Glomerular endothelial cell (primary cell): ENCODE measurements around the gene NCDN. TPM values are rescaled to one million over a fixed set of nuclear protein-coding genes. Genes with fewer than 3 reads are reported as not detected.

Experiments used
- DNase-seq: peaks from one replicate; pipeline ENCODE4 v3.0.0-alpha.2; 2011; ENCODE audit warnings: low read depth, low spot score; ENCODE audit errors: extremely low read depth
- total RNA-seq: library from RNA; depleted of rRNA; stranded (reverse); fragments of >200 nt; gene quantifications from 2 replicates; pipeline ENCODE4 v1.2.3, GENCODE V29; 2015

The NCDN gene, protein sequence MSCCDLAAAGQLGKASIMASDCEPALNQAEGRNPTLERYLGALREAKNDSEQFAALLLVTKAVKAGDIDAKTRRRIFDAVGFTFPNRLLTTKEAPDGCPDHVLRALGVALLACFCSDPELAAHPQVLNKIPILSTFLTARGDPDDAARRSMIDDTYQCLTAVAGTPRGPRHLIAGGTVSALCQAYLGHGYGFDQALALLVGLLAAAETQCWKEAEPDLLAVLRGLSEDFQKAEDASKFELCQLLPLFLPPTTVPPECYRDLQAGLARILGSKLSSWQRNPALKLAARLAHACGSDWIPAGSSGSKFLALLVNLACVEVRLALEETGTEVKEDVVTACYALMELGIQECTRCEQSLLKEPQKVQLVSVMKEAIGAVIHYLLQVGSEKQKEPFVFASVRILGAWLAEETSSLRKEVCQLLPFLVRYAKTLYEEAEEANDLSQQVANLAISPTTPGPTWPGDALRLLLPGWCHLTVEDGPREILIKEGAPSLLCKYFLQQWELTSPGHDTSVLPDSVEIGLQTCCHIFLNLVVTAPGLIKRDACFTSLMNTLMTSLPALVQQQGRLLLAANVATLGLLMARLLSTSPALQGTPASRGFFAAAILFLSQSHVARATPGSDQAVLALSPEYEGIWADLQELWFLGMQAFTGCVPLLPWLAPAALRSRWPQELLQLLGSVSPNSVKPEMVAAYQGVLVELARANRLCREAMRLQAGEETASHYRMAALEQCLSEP
- total RNA-seq = 23.4 and 28.5 TPM in 2 replicates

DNA sequence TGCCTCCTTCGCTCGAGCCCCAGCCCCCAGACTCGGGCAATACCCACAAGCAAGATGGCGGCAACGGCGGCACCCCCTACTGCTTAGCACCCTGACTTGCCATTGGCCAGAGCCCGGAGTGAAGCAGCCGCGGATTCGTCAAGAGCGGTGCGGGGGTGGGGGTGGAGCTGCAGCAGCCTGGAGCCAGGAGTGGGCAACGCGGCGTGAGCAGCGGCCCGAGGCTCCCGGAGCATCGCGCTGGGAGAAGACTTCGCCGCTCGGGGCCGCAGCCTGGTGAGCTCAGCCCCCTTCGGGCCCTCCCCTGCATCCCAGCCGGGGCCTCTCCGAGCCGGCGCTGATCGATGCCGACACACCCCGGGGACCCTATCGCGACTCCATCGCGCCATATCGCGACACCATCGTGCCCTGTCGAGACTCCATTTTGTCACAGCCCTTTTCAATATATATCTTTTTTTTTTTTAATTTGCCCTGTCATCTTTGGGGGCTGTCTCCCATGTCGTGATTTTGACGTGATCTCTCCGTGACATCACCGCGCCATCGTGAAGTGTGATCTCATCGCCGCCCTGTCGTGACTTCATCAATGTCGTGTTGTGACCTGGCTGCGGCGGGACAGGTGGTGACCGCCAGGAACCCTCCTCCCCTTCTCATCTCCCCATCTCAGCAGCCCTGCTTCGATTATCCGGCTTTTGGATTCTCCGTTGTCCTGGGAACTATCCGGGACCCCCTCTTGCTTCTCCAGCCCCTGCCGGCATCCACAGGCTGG is at the start of gene NCDN:
Gene NCDN (plus strand): TSS at position 189 of the 763 bp plus-strand sequence. CDS start 392 bp downstream, at position 581.
- peak; percentile 56 for DNase-seq

DNA sequence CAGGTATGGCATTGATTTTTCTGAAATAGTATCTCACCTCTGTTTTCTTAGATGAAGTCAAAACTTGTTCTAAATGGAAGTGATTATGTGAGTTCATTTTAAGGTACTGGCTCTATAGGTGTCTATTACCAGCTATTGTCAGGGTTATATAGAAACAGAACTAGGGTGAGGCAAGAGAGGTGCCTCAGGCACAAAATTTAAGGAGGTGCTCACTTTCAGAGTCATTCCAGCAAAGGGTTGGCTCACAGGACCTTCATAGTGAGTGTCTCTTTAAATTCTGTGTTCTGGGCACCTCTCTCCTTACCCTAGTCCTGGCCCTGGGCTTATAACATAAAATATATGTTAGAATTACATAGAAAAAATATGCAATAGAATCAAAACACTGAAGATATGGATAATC is 49.7 kb upstream of the NCDN start:
- no peak for DNase-seq

DNA sequence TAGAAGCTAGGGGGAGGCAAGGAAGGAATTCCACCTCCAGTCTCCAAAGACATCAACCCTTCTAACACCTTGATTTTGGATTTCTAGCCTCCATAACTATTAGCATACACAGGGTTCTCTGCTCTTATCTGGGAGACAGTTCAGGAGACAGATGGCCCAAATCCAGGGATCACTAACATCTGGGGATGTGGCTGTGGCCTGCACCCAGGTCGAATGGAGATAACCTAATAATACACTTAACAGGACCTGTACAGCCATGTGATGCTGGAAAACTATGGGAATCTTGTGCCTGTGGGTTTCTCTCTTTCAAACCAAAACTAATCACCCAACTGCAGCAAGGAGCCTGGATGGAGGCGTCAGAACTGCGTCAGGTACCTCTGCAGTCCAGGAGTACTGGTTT is 48.0 kb upstream of the NCDN start:
- DNase-seq = no peak

DNA sequence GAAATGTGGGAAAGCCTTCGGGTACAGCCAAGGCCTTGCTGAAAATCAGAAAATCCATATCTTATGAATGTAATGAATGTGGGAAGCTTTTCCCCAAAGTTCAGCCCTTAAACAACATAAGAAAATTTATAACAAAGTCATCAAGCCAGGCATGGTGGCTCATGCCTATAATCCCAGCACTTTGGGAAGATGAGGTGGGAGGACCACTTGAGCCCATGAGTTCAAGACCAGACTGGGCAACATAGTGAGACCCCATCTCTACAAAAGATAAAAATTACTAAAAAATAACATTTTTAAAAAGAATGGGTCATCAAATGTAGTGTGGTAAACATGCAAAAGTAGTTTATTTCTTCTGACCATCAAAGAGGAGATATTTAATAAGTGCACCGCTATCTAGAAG is 46.3 kb upstream of the NCDN start:
- no peak for DNase-seq

DNA sequence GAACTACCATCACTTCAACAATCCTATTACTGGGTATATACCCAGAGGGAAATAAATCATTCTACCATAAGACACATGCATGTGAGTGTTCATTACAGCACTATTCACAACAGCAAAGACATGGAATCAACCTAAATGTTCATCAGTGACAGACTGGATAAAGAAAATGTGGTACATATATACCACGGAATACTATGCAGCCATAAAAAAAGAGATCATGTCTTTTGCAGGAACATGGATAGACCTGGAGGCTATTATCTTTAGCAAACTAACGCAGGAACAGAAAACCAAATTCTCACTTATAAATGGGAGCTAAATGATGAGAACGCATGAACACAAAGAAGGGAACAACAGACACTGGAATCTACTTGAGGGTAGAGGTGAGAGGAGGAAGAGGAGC is 39.4 kb upstream of the NCDN start:
- DNase-seq = no peak

DNA sequence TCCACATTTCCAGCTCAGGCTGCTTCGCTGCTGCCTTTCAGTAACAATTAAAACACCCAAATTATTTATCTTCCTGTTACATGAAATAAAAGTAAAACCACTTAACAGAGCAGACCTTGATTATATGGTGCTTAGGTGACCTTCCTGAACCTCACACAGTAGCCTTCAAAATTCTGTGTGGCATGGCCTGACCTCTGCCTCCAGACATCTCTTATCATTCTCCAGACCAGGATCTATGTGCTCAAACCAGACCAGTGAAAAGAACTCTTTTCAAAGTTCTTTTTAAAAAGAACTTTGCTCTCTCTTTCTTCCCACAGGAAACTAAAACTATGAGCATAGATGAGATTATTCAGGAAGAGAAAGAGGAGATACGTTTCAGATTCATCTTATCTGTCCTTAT is 38.2 kb upstream of the NCDN start:
- DNase-seq = no peak

DNA sequence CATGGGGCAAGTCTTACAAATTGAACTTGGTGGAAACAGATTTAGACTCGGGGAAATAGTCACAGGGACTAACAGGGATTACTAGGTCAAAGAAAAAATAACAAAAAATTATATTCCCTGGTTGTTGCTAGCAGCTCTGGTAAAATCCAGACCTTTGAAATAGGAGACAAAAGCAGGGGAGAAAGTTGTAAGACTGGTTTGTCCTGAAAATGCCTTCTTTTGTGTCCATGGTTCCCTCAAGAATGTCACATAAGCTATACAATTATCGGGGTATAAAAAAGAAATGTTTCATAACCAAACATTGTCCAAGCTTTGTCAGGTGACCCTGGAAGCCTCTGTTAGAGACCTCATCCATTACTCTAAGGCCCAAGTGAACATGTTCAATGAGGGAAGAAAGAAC is 33.5 kb upstream of the NCDN start:
- no peak for DNase-seq

DNA sequence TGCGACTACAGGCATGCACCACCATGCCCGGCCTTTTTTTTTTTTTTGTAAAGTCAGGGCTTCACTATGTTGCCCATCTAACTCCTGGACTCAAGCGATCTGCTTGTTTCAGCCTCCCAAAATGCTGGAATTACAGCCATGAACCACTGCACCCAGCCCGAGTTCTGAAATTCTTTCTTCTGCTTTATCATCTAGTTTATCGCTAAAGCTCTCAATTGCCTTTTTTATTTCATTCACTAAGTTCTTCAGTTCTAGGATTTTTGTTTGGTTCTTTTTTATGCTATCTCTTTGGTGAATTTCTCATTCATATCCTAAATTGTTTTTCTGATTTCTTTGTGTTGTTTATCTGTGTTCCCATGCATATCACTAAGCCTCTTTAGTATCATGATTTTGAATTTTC is 27.4 kb upstream of the NCDN start:
- DNase-seq = no peak

DNA sequence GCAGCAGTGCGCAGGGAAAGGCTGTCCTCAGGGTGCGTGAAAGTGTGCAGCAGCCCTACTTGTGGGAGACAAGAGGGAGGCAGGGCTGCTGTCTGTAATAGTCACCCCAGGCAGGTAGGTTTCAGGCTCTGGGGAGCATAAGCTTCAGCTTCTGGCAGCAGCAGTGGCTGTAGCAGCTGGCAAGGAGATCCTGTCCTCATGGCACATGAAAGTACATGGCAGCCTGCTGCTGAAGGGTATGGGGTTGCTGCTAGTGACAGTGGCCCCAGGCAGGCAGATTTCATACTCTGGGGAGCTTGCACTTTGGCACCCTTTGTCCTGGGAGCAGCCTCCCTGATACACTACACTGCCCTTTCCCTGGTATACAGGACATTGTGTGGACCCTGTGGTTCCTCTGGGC is 26.7 kb upstream of the NCDN start:
- no peak for DNase-seq

DNA sequence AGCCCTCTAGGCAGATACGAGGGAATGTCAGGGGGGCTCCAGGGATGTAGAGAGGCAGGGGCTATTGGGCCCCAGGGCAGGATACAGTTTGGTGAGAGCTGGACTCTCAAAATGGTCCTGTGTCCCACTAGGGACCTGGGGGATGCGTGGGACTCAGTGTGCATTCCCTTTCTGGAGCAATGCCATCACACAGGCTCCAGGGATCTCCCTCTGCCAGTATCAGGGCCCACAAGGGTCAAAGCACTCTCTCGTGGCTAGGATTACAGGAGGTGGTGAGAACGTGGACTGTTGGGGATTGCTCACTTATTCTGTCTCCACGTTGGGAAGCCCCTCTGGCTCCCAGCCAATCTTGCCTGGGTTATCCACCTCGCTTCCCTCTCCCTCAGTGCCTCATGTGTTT is 26.2 kb upstream of the NCDN start:
- DNase-seq = no peak

DNA sequence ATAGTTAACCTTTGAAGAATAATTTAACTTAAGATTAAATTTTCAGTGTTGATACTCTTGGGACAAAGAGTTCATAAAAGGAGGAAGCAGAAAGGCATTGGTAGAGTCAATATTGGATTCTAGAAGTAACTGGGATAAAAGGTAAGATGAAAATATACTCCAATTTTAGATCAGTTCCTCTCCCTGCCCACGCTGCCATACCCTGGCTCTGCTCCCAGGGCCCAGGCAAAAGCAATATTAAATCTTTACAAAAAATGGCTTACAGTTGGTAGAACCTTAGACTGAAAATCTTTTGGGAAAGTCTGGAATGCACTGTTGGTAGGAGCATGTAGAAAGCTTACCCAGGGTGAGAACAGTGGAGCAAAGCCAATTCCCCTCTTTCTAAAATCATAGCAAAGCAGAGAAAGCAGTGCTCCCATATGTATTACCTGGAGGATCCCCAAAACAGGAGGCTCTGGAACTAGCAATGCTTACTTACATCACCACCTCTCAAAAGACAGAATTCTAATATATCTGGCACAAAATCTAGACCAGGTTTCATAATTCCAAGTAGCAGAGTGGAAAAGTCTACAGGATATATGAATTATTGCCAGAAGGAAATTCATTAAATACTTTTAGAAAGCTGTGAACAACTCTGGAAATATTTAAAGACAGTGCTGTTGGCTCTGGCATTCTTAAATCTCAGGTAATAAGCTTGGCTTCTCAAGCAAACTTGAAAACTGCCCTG is 24.9 kb upstream of the NCDN start:
- no peak for DNase-seq

DNA sequence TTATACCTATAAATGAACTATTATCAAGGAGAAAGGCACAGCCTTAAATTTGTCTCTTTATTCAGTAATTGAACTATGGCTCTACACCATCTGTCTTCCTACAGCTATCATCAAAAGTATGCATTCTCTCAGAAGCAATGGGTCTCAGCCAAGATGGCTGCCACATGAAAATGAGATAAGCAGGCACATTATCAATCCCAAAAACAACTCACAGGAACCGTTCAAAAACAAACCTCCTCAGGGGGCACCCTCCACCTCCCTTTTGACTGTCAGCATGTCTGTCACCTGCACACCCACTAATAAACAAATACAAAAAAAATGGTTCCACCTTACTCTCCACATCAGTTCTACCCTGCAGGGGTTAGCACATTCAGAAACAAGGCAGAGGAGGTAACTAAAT is 24.0 kb upstream of the NCDN start:
- no peak for DNase-seq

DNA sequence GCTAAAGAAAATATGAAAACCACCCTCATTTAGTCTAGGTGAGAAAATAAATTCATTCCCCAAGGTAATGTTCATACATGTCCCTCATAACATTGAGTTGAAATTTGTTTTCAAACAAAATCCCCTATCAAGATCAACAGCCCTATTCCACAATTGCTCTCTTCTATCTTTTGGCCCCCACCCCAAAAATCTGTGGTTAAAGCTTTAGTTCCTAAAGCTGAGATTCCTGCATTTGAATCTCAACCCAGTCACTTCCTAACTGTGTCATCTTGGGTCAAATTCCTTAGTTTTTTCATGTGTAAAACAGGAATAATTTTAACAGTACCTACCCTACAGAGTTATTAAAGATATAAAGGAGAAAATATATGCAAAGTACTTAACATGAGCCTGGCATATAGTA is 22.4 kb upstream of the NCDN start:
- no peak for DNase-seq

DNA sequence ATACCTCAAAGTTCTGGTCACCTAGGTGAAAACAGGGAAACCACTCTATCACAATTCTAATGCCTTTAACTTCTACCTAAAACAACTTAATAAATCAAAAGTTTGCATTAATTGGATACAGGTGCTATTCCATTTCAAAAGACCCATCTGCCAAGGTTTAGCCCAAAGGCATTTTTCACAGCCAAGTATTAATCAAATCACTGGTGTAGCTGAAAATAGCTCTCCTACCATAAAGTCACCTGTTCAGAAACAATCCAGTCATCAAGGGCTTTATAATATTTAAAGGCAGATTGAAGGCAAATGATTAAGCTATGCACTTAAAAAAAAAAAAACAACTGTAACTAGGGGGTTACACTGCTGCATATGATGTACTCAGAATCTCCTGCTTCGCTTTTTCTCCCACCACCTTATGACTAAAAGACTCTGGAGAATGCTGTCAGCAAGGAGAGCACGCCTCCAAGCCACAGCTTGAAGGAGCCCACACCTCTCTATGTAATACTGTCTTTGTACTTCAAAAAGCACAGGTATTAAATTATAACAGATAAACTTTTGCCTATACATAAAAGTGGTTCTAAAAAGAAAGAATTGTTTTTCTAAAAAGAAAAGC is 20.9 kb upstream of the NCDN start:
- no peak for DNase-seq

DNA sequence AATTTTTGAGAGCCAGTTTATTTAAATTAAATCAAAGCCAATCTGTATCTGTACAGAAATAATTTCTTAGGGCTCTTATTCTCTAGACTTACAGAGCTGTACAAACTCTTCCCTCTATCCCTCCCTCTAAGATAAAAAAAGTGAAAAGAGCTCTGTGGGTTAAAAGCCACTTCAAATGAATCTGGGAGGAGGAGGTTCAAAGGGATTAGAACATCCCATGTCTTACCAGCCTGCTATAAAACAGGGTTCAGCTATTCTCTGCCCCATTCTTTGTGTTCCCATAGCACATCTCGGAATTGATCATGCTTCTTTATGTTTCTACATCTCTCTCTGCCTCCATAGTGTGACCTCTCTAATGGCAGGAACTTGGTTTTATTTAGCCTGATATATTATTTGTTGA is 19.8 kb upstream of the NCDN start:
- no peak for DNase-seq

DNA sequence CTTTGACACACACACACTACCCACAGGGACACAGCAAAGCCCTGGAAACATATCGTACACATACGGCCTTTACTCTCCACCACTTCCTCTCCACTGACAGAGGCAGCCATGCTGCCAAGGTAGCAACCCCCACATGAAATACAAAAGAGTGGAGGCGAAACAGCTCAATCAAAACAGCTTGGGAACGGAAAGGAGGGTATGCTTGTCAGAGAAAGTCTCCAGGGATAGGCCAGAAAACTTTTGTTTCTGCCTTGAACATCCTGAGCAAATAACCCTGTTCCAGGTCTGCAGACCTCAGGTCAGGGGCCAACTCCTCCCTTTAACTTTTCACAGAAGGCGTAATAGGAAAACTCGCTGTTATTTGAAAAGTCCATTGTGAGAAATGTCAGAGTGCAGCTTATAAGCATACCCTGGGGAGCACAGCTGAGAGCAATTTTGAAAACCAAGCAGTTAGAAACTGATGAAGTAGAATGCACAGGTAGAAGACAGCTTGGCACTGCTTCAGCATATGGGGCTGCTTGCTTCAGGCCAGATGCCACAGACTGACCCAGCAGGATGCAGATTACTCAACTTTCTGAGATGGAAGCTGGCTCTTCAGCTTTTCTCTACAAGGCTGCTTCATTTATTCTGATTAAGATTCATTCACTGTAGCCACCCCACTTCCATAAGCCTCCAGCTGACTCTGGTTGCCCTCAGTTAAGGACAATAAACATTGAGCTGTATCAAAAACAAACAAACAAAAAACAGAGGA is 18.4 kb upstream of the NCDN start:
- no peak for DNase-seq

DNA sequence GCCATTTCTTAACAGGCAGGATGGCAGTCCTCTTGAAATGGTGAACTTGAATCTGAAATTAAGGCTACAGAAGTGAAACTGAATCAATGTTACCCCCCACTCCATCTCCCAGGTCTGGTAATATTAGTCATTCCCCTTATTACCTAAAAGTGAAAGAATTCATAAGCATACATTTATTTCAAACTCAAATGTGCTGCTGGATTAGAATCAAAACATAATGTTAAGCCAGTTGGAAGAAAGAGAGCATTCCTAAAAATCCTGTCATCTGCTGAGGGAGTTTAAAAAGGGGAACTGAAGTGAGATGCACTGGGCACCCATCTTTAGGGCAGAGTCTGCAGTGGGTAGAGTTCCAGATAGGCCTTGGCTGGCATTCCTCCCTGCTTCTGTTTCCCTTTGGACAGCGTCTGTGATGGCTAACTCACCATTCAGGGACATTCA is 17.8 kb upstream of the NCDN start:
- DNase-seq = no peak

DNA sequence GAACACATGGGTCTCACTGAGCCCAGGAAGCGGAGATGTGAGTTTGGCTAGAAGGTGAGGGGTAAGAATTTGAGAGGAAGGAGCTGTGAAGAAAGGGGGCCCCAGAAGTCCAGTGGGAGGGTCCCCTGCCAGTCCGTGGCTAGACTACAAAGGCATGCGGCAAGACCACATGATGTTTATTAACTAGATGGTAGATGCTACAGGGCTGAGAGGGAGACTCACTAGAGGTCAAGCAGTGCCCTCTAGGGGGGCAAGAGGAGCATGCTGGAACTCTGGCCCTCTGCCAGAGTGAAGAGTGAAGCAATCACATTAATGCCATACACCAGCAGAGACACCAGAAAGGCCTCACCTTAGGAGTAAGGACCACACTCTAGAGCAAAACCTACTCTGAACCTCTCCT is 12.6 kb upstream of the NCDN start:
- no peak for DNase-seq

DNA sequence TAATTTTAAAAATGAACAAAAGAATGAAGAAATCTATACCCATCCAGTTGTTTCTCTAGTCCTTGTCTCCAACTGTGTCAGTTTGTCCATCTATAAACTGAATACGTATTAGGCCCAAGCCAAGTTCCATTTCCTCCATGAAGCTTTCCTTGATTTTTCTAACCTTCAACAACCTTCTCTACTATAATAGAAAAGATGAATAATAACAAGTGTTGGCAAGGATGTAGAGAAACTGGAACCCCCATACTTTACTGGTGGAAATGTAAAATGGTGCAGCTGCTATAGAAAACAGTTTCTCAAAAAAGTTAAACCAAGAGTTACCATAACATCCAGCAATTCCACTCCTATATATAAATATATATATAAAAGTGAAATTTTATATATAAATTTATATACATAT is 11.0 kb upstream of the NCDN start:
- no peak for DNase-seq

DNA sequence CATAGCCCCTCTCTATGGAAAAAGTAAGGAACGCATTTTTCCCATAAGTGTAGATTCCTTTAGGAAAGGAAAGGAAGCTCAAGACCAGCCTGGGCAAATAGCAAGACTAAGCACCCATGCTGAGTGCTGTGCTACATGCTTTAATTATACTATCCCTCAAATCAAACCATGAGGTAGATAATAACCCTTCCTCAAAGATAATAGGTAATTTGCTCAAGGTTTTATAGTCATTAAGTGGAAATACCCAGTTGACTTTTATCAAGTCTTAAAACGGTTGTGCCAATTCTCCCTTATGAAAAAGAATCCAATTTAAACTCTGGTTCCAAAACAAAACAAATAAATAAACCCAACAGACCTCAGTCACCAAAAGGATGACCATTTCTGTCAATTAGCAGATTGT is 3.7 kb upstream of the NCDN start:
- no peak for DNase-seq
